Astrocyte (in vitro differentiated cells and primary cell): Measurements from ENCODE around the gene PEX14. TPM values are rescaled to one million over a fixed set of nuclear protein-coding genes. Genes with fewer than 3 reads are reported as not detected.

ENCODE experiments used
- DNase-seq: peaks from one replicate; pipeline ENCODE4 v3.0.0-alpha.2; 2010; ENCODE audit warnings: low read depth
- FAIRE-seq: peaks from 2 replicates; lab custom pipeline; 2011; peaks lifted over from hg19 to GRCh38; lab: Jason Lieb, UNC
- H2AFZ ChIP-seq: 2 replicates; pipeline ENCODE4 v1.6.0; 2012; ENCODE audit warnings: low read depth, low read length, inconsistent platforms
- H3K27ac ChIP-seq: 2 replicates; pipeline ENCODE4 v1.5.1; 2011; ENCODE audit warnings: low read depth, low read length, inconsistent platforms
- H3K27me3 ChIP-seq: 2 replicates; pipeline ENCODE4 v1.6.0; 2011; ENCODE audit warnings: low read length, inconsistent platforms; ENCODE audit not compliant: insufficient read depth
- H3K36me3 ChIP-seq: 2 replicates; pipeline ENCODE4 v1.5.1; 2011; ENCODE audit warnings: low read length, inconsistent platforms; ENCODE audit not compliant: insufficient read depth
- H3K4me1 ChIP-seq: 2 replicates; pipeline ENCODE4 v1.5.1; 2011; ENCODE audit warnings: low read length, inconsistent platforms; ENCODE audit not compliant: insufficient read depth
- H3K4me2 ChIP-seq: 2 replicates; pipeline ENCODE4 v1.6.0; 2012; ENCODE audit warnings: low read length, inconsistent platforms
- H3K4me3 ChIP-seq: 2 replicates; pipeline ENCODE4 v1.5.1; 2011; ENCODE audit warnings: low read depth, mild to moderate bottlenecking, low read length, inconsistent platforms; ENCODE audit not compliant: insufficient read depth
- H3K79me2 ChIP-seq: 2 replicates; pipeline ENCODE4 v1.6.0; 2012; ENCODE audit warnings: mild to moderate bottlenecking, low read length, inconsistent platforms; ENCODE audit not compliant: insufficient read depth
- H3K9ac ChIP-seq: 2 replicates; pipeline ENCODE4 v1.6.0; 2012; ENCODE audit warnings: mild to moderate bottlenecking, low read length, inconsistent platforms
- H3K9me3 ChIP-seq: 2 replicates; pipeline ENCODE4 v1.5.1; 2012; ENCODE audit warnings: low read depth, mild to moderate bottlenecking, low read length, inconsistent platforms; ENCODE audit not compliant: insufficient read depth
- H4K20me1 ChIP-seq: 2 replicates; pipeline ENCODE4 v1.6.0; 2012; ENCODE audit warnings: low read length, inconsistent platforms; ENCODE audit not compliant: insufficient read depth
- H3K27ac Mint-ChIP-seq: one replicate; pipeline ENCODE4 v1.8.0; 2021; ENCODE audit warnings: mild to moderate bottlenecking, mixed read lengths; ENCODE audit not compliant: unreplicated experiment
- H3K27me3 Mint-ChIP-seq: one replicate; pipeline ENCODE4 v1.8.0; 2021; ENCODE audit warnings: low read depth, mixed read lengths; ENCODE audit not compliant: unreplicated experiment
- H3K36me3 Mint-ChIP-seq: one replicate; pipeline ENCODE4 v1.8.0; 2021; ENCODE audit warnings: low read depth, mixed read lengths; ENCODE audit not compliant: unreplicated experiment
- H3K4me1 Mint-ChIP-seq: one replicate; pipeline ENCODE4 v1.8.0; 2021; ENCODE audit warnings: low read depth, mixed read lengths; ENCODE audit not compliant: unreplicated experiment
- H3K4me3 Mint-ChIP-seq: one replicate; pipeline ENCODE4 v1.8.0; 2021; ENCODE audit warnings: mild to moderate bottlenecking, moderate library complexity, mixed read lengths; ENCODE audit not compliant: unreplicated experiment
- H3K9me3 Mint-ChIP-seq: one replicate; pipeline ENCODE4 v1.8.0; 2021; ENCODE audit warnings: mild to moderate bottlenecking, mixed read lengths; ENCODE audit not compliant: unreplicated experiment
- EZH2 ChIP-seq: IDR thresholded peaks from 2 replicates; pipeline ENCODE4 v1.6.1; 2012; ENCODE audit warnings: mild to moderate bottlenecking, low read length, inconsistent platforms; ENCODE audit not compliant: insufficient read depth
- total RNA-seq: library from RNA; stranded (reverse); gene quantifications from 2 replicates; pipeline ENCODE4 v1.2.1, GENCODE V29; 2021
- TF ChIP-seq, protein P1 (sequence below): IDR thresholded peaks from 2 replicates; pipeline ENCODE4 v1.5.1; 2011; ENCODE audit warnings: low read depth, mild to moderate bottlenecking, inconsistent platforms, low read length, moderate library complexity; ENCODE audit not compliant: insufficient read depth

Gene PEX14
- total RNA-seq, 1 donor from 2014 or later = 23.3 TPM

DNA sequence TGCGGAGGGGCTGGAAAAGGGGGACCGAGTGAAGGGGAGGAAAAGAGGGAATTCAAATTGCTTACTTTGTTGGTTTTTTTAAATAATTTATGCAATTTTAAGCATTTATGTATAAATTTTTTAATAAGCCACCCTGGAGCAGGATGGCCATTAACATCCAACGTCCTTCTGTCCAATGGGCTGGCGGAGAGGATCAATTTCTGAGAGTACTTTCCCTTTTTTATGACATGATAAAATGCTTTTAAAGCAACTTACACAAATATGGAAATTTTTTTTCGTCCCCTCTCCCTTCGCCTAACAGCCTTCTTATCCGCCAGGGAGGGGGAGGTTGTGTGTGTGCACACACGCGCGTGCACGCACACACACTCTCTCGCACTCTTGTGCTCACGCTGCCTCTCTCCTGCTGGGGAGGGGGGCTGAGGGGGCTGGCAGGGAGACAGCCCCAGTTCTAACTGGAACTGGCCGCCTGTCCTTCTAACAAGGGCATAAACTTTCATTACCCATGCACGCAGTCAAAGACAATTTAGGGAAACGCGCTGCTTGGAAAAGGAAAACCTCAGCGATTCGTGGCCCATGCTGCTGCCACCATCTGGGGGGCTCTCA is 198.5 kb downstream of the PEX14 start:
- no peak overlapping the region for H3K27ac ChIP-seq
- H2AFZ ChIP-seq = no peak overlapping the region
- H4K20me1 ChIP-seq = no peaks in the 10 kb centered on the region
- H3K36me3 ChIP-seq = no peaks in the 10 kb centered on the region
- H3K4me1 Mint-ChIP-seq = peaks cover 4% of the 10 kb centered on the region
- no peak overlapping the region for H3K9ac ChIP-seq
- no peaks in the 10 kb centered on the region for H3K9me3 Mint-ChIP-seq
- H3K4me3 Mint-ChIP-seq = no peak overlapping the region
- H3K4me1 ChIP-seq = no peaks in the 10 kb centered on the region
- no peaks in the 10 kb centered on the region for H3K9me3 ChIP-seq
- H3K27me3 ChIP-seq = no peaks in the 10 kb centered on the region
- H3K4me3 ChIP-seq = no peak overlapping the region
- H3K79me2 ChIP-seq = no peaks in the 10 kb centered on the region
- FAIRE-seq = no peak
- H3K36me3 Mint-ChIP-seq = no peaks in the 10 kb centered on the region
- no peak overlapping the region for H3K27ac Mint-ChIP-seq
- no peak for TF ChIP-seq EZH2
- TF ChIP-seq, protein P1, sequence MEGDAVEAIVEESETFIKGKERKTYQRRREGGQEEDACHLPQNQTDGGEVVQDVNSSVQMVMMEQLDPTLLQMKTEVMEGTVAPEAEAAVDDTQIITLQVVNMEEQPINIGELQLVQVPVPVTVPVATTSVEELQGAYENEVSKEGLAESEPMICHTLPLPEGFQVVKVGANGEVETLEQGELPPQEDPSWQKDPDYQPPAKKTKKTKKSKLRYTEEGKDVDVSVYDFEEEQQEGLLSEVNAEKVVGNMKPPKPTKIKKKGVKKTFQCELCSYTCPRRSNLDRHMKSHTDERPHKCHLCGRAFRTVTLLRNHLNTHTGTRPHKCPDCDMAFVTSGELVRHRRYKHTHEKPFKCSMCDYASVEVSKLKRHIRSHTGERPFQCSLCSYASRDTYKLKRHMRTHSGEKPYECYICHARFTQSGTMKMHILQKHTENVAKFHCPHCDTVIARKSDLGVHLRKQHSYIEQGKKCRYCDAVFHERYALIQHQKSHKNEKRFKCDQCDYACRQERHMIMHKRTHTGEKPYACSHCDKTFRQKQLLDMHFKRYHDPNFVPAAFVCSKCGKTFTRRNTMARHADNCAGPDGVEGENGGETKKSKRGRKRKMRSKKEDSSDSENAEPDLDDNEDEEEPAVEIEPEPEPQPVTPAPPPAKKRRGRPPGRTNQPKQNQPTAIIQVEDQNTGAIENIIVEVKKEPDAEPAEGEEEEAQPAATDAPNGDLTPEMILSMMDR = no peak
- H3K4me2 ChIP-seq = no peak overlapping the region
- H3K27me3 Mint-ChIP-seq = peaks cover 21% of the 10 kb centered on the region
- no peak for DNase-seq

DNA sequence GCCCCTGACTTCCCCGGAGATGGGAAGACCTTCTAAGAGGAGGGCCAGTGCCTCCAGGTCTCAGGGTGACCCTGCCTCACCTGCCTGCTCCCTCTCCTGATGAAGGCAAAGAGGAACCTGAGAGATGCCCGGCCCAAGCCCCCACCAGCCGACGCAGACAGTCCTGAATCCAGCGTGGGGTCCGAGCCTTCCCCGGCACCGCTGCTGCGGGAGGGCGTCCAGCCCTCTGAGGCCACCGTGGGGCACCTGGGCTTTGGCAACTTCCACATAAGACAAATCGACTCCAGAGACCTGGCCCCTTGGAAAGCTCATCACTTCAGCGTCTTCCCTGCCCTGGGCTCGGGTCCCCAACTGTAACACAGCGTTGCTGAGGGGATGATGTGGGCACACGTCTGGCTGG is 199.5 kb downstream of the PEX14 start:
- Histone ChIP-seq H3K4me3 (no peak overlapping the region), H3K36me3 (no peaks in the 10 kb centered on the region), H3K4me1 (no peaks in the 10 kb centered on the region), H3K27me3 (no peaks in the 10 kb centered on the region), H3K4me2 (no peak overlapping the region), H4K20me1 (no peaks in the 10 kb centered on the region), H3K79me2 (no peaks in the 10 kb centered on the region), H2AFZ (no peak overlapping the region), H3K9ac (no peak overlapping the region), H3K27ac (no peak overlapping the region), H3K9me3 (no peaks in the 10 kb centered on the region)
- Mint-ChIP-seq H3K36me3 (no peaks in the 10 kb centered on the region), H3K4me3 (no peak overlapping the region), H3K27ac (no peak overlapping the region), H3K4me1 (peaks cover 4% of the 10 kb centered on the region), H3K9me3 (no peaks in the 10 kb centered on the region), H3K27me3 (peaks cover 19% of the 10 kb centered on the region)
- TF ChIP-seq, protein P1 = no peak
- no peak for TF ChIP-seq EZH2
- no peak for FAIRE-seq
- DNase-seq = no peak

DNA sequence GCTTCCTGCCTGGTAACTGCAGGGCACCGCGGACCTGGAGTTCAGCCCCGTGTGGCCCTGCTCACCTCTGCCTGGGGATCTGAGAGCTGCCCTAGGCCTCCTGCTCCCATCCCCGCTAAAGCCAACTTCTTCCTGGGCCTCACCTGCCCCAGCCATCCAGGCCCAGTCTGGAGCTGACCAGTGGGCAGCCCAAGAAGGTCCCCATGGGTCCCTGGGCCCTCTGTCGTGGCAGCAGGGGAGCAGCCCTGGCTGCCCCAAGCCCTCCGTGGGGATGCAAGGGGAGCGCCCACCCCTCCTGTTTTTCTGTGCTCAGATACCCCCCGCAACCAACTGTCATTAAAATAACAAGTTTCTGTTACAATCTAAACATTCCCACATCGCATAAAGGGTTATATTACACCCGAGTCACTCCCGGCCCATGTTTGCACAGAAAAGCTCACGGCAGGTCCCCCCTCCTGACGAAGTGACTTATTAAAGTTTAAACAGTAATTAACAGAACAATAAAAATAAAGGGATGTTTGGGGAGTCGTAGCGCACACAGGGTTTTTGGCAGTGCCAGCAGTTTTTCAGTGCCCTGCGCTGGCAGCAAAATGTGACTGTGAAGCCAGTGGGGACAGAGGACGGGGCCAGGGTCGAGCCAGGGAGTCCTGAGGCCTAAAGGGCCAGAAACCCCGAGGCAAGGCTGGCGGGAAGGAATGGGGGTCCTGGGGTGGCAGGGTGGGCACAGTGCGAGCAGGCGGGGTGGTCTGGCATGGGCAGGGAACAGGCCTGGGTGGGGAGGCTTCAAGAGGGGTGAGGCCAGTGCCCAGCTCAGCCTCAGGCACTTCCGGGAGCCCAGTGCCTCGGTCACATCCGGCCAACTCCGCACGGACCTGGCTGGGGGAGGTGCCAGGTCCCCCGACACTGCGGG is 200.2 kb downstream of the PEX14 start:
- H3K4me1 Mint-ChIP-seq = peaks cover 8% of the 10 kb centered on the region
- H3K27me3 ChIP-seq = no peaks in the 10 kb centered on the region
- H3K27ac Mint-ChIP-seq = no peak overlapping the region
- no peak for TF ChIP-seq EZH2
- no peak for DNase-seq
- H3K9me3 ChIP-seq = no peaks in the 10 kb centered on the region
- H3K79me2 ChIP-seq = no peaks in the 10 kb centered on the region
- no peak overlapping the region for H3K27ac ChIP-seq
- peaks cover 19% of the 10 kb centered on the region for H3K27me3 Mint-ChIP-seq
- no peak overlapping the region for H2AFZ ChIP-seq
- H3K36me3 ChIP-seq = no peaks in the 10 kb centered on the region
- H3K36me3 Mint-ChIP-seq = no peaks in the 10 kb centered on the region
- no peak overlapping the region for H3K9ac ChIP-seq
- H3K4me2 ChIP-seq = no peak overlapping the region
- no peaks in the 10 kb centered on the region for H3K4me1 ChIP-seq
- H3K4me3 ChIP-seq = no peak overlapping the region
- H4K20me1 ChIP-seq = no peaks in the 10 kb centered on the region
- H3K9me3 Mint-ChIP-seq = no peaks in the 10 kb centered on the region
- FAIRE-seq = no peak
- no peak overlapping the region for H3K4me3 Mint-ChIP-seq
